HG02759 (cell line): ENCODE measurements around the gene SH3YL1.
"Not testable (repeated sequence)": the region's sequence is repeated elsewhere in the genome, so short reads cannot be mapped to it uniquely, and the experiment has no call there.

Experiments
- ATAC-seq: cut with Tn5 transposase; IDR thresholded peaks from one replicate; pipeline ENCODE4 v1.9.1; 2021; ENCODE audit warnings: mild to moderate bottlenecking, moderate library complexity; ENCODE audit not compliant: unreplicated experiment

The SH3YL1 gene

GRCh38 chr2:184695-185094 lies 79.1 kb downstream of the SH3YL1 start:
- no peak for ATAC-seq

GRCh38 chr2:182509-183122 lies 81.2 kb downstream of the SH3YL1 start:
- ATAC-seq: no peak

- ATAC-seq: no peak
These were observed 83.5 kb downstream of the SH3YL1 start for GRCh38 chr2:180311-180710.

- ATAC-seq: no peak
These were observed 83.9 kb downstream of the SH3YL1 start for GRCh38 chr2:179886-180285.

GRCh38 chr2:177733-178132 lies 86.1 kb downstream of the SH3YL1 start:
- no peak for ATAC-seq

- ATAC-seq: no peak
These were observed 86.9 kb downstream of the SH3YL1 start for GRCh38 chr2:176917-177316.

GRCh38 chr2:175880-176820 lies 87.7 kb downstream of the SH3YL1 start:
- ATAC-seq: peak; percentile 52

GRCh38 chr2:175161-175786 lies 88.6 kb downstream of the SH3YL1 start:
- no peak for ATAC-seq

GRCh38 chr2:172120-172519 lies 91.7 kb downstream of the SH3YL1 start:
- not testable (repeated sequence) for ATAC-seq

- no peak for ATAC-seq
These were observed 94.1 kb downstream of the SH3YL1 start for GRCh38 chr2:169741-170140.
